HepG2 (cell line): ENCODE results near the gene INHBB. TPM values are rescaled to one million over a fixed set of nuclear protein-coding genes. Genes with fewer than 3 reads are reported as not detected.

Source experiments
- CCAR2 ChIP-seq: fragments of 200-400 bp; formaldehyde crosslinking; optimal IDR thresholded peaks from 2 replicates; pipeline ENCODE3; 2018; ENCODE audit warnings: low read depth, mild to moderate bottlenecking, low read length, moderate library complexity
- CSRNP2 ChIP-seq: sonication (generic); formaldehyde crosslinking; conservative IDR thresholded peaks from 2 replicates; pipeline ENCODE4 v1.8.0; 2022; ENCODE audit warnings: low read depth, missing genetic modification reagents
- DRAP1 ChIP-seq: IDR thresholded peaks from 2 replicates; pipeline ENCODE4 v1.6.1; 2016; ENCODE audit warnings: missing genetic modification reagents, missing compliant biosample characterization
- HNRNPLL ChIP-seq: fragments of 200-400 bp; formaldehyde crosslinking; IDR thresholded peaks from 2 replicates; pipeline ENCODE4 v1.6.1; 2017; ENCODE audit warnings: mild to moderate bottlenecking, low read depth, low read length; ENCODE audit not compliant: poor library complexity, severe bottlenecking
- NR2F1 ChIP-seq, 2 experiments: fragments of 450-650 bp in 1 of 2; formaldehyde crosslinking in 1 of 2; IDR thresholded peaks; 2 replicates each; pipeline versions ENCODE4 v1.5.0 to v1.6.1; 2016 to 2020; ENCODE audit warnings: mild to moderate bottlenecking in 1 of 2, missing compliant biosample characterization in 1 of 2, missing genetic modification reagents in 1 of 2, moderate library complexity in 1 of 2
- ZGPAT ChIP-seq: IDR thresholded peaks from 2 replicates; pipeline ENCODE4 v1.6.1; 2016; ENCODE audit warnings: mild to moderate bottlenecking
- ZNF142 ChIP-seq: sonication (generic); formaldehyde crosslinking; IDR thresholded peaks from 2 replicates; pipeline ENCODE4 v1.4.0; 2020; ENCODE audit warnings: missing genetic modification reagents
- ZNF609 ChIP-seq: sonication (generic); formaldehyde crosslinking; IDR thresholded peaks from 2 replicates; pipeline ENCODE4 v1.4.0; 2020; ENCODE audit warnings: mild to moderate bottlenecking, missing genetic modification reagents, borderline replicate concordance
- ZSCAN20 ChIP-seq: sonication (generic); formaldehyde crosslinking; IDR thresholded peaks from 2 replicates; pipeline ENCODE4 v1.4.0; 2020; ENCODE audit warnings: missing genetic modification reagents, mild to moderate bottlenecking, borderline replicate concordance
- polyA plus RNA-seq, 8 experiments: library from polyadenylated mRNA; depleted of rRNA in 3 of 8; stranded (reverse) in 7 of 8; unstranded in 1 of 8; fragments of >200 nt; fragmentation: Illumina TruSeq in 4 of 8; extraction: Trizol in 4 of 8; gene quantifications; 2 replicates each; pipeline versions ENCODE4 v1.2.1 to v1.2.3, GENCODE V29; 2011 to 2016; ENCODE audit warnings: low read depth in 4 of 8, missing spikeins in 1 of 8, mixed read lengths in 1 of 8; ENCODE audit not compliant: insufficient read depth in 1 of 8
- total RNA-seq, 5 experiments: library from RNA; depleted of rRNA; stranded (reverse); fragments of >200 nt; fragmentation: Illumina TruSeq; extraction: Trizol; gene quantifications; 2 replicates each; pipeline ENCODE4 v1.2.3, GENCODE V29; 2016; ENCODE audit warnings: low read depth in 1 of 5

The INHBB gene
- total and polyA plus RNA-seq, 2 of the 13 experiments (the other 11 are each of a cell fraction or from before 2014, with no cell fraction given): 0.20 to 1.7 TPM

- TF ChIP-seq ZNF142 (no peak; the same call in 1 of the 2 replicates), ZSCAN20 (no peak; the same call in 1 of the 2 replicates), CSRNP2 (CRISPR knock-in tag) (no peak), CCAR2 (no peak), HNRNPLL (no peak), DRAP1 (CRISPR knock-in tag) (0 out of 2 replicates have a peak, but pooled peaks have one; percentile 27), ZNF609 (CRISPR knock-in tag) (peak; percentile 77), NR2F1 (CRISPR knock-in tag; IDR thresholded peaks at IDR 0.05) (peak; percentile 69 to 73; a peak in 3 of 4 replicates), ZGPAT (CRISPR knock-in tag) (peak; percentile 91)
These were observed 53.3 kb downstream of the INHBB start (continued) for GRCh38 chr2:120398996-120399888.
